A549 (cell line): Measurements from ENCODE around the gene SMC1A.

ENCODE experiments used
- CBX2 ChIP-seq: fragments of 200-600 bp; sonication (generic); IDR thresholded peaks from 2 replicates; pipeline ENCODE4 v1.6.1; 2016; ENCODE audit warnings: low read depth, mild to moderate bottlenecking, borderline replicate concordance
- HOXA7 ChIP-seq: fragments of 250-450 bp; sonication (Bioruptor Pico); IDR thresholded peaks from 2 replicates; pipeline ENCODE4 v1.5.0; 2020; ENCODE audit warnings: mild to moderate bottlenecking, moderate library complexity
- MAZ ChIP-seq: fragments of 150-350 bp; IDR thresholded peaks from 2 replicates; pipeline ENCODE4 v1.6.1; 2014; ENCODE audit warnings: antibody characterized with exemption, low read depth, low read length, borderline replicate concordance
- POLR2AphosphoS2 ChIP-seq: conservative IDR thresholded peaks from 2 replicates; pipeline ENCODE4 v1.6.1; 2012; ENCODE audit warnings: low read length, improper control_type of control experiment, inconsistent platforms
- RAD21 ChIP-seq, 2 experiments: fragments of >200 bp in 1 of 2; sonication (Bioruptor Twin) in 1 of 2; formaldehyde crosslinking in 1 of 2; IDR thresholded peaks in 1 of 2; conservative IDR thresholded peaks in 1 of 2; 2 replicates in 1 of 2; 3 replicates in 1 of 2; pipeline ENCODE4 v1.6.1; 2012 to 2018; ENCODE audit warnings: inconsistent platforms in 1 of 2
- RNF2 ChIP-seq: fragments of 200-600 bp; sonication (generic); IDR thresholded peaks from 2 replicates; pipeline ENCODE4 v1.6.1; 2016; ENCODE audit warnings: low read depth, mild to moderate bottlenecking, antibody characterized with exemption, moderate library complexity, borderline replicate concordance
- SMC3 ChIP-seq: fragments of >200 bp; sonication (Bioruptor Twin); formaldehyde crosslinking; IDR thresholded peaks from 3 replicates; pipeline ENCODE4 v1.6.1; 2018; ENCODE audit warnings: inconsistent platforms
- TP53 ChIP-seq: fragments of 250-450 bp; sonication (Bioruptor Pico); IDR thresholded peaks from 2 replicates; pipeline ENCODE4 v1.5.0; 2021; ENCODE audit warnings: mild to moderate bottlenecking, moderate library complexity
- TF ChIP-seq, protein P1 (sequence below): fragments of >200 bp; sonication (Bioruptor Twin); formaldehyde crosslinking; IDR thresholded peaks from 3 replicates; pipeline ENCODE4 v1.5.1; 2016

DNA sequence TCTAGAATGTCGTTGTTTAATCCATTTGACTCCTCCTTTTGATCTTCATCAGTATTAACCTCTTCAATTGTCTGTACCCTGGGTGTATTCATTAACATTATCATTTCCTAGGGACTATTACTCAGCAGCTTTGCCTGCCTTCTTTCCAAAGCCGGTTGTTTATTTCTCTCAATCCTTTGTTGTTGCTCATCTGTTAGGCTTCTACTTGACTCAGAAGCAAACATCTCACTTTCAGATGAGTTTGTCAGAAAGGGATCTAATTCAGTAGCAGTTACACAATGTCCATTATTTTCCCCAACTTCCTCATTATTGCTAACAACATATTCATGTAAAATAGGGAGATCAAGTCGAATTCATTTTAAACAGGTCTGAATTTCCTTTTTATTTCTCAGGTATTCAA, 33.8 kb upstream of the SMC1A start:
- TF ChIP-seq SMC3: no peak
- no peak for TF ChIP-seq TP53 (CRISPR knock-in tag)
- TF ChIP-seq POLR2AphosphoS2: no peak
- TF ChIP-seq CBX2: no peak
- no peak for TF ChIP-seq MAZ
- TF ChIP-seq RNF2: no peak
- TF ChIP-seq RAD21 (conservative IDR thresholded peaks at IDR 0.05 in 1 of 2, IDR thresholded peaks at IDR 0.05 in 1 of 2): no peak
- TF ChIP-seq HOXA7: no peak
- TF ChIP-seq, protein P1, sequence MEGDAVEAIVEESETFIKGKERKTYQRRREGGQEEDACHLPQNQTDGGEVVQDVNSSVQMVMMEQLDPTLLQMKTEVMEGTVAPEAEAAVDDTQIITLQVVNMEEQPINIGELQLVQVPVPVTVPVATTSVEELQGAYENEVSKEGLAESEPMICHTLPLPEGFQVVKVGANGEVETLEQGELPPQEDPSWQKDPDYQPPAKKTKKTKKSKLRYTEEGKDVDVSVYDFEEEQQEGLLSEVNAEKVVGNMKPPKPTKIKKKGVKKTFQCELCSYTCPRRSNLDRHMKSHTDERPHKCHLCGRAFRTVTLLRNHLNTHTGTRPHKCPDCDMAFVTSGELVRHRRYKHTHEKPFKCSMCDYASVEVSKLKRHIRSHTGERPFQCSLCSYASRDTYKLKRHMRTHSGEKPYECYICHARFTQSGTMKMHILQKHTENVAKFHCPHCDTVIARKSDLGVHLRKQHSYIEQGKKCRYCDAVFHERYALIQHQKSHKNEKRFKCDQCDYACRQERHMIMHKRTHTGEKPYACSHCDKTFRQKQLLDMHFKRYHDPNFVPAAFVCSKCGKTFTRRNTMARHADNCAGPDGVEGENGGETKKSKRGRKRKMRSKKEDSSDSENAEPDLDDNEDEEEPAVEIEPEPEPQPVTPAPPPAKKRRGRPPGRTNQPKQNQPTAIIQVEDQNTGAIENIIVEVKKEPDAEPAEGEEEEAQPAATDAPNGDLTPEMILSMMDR: no peak
